ENCODE measurements around the gene OR7C2.
"Not testable (repeated sequence)": the region's sequence is repeated elsewhere in the genome, so short reads cannot be mapped to it uniquely, and the experiment has no call there.

OR7C2 gene

GRCh38 chr19:14941189-14941588 lies at the start of gene OR7C2:
OR7C2 (plus strand) TSS chr19:14941489; CDS start chr19:14941489, 0 bp downstream.
- DNase-seq, result no peak

- no peak for DNase-seq
Observed at GRCh38 chr19:14901675-14902260, 39.5 kb upstream of the OR7C2 start.

GRCh38 chr19:14906711-14907110 lies 34.6 kb upstream of the OR7C2 start:
- DNase-seq, result no peak

- no peak for DNase-seq
Observed at GRCh38 chr19:14915116-14915515, 26.2 kb upstream of the OR7C2 start.

GRCh38 chr19:14916848-14917247 lies 24.4 kb upstream of the OR7C2 start:
- DNase-seq, result peak in 1 of 2 experiments; percentile 6

GRCh38 chr19:14933506-14933905 lies 7.8 kb upstream of the OR7C2 start:
- DNase-seq, result no peak

- DNase-seq, result no peak
Observed at GRCh38 chr19:14940266-14940665, 1.0 kb upstream of the OR7C2 start.

- DNase-seq, result no peak
Observed at GRCh38 chr19:14943601-14944000, 2.3 kb downstream of the OR7C2 start.

- DNase-seq, result no peak
Observed at GRCh38 chr19:14944456-14944855, 3.2 kb downstream of the OR7C2 start.

GRCh38 chr19:14949413-14949812 lies 8.1 kb downstream of the OR7C2 start:
- DNase-seq, result not testable (repeated sequence)

GRCh38 chr19:14949876-14950275 lies 8.6 kb downstream of the OR7C2 start:
- no peak for DNase-seq

- DNase-seq, result no peak
Observed at GRCh38 chr19:14950421-14950820, 9.1 kb downstream of the OR7C2 start.

GRCh38 chr19:14952767-14953166 lies 11.5 kb downstream of the OR7C2 start:
- DNase-seq, result no peak

- DNase-seq, result no peak
Observed at GRCh38 chr19:14954071-14954655, 12.9 kb downstream of the OR7C2 start.

- no peak for DNase-seq
Observed at GRCh38 chr19:14957464-14957863, 16.2 kb downstream of the OR7C2 start.

GRCh38 chr19:14959263-14959662 lies 18.0 kb downstream of the OR7C2 start:
- DNase-seq, result no peak

- no peak for DNase-seq
Observed at GRCh38 chr19:14961956-14962685, 20.8 kb downstream of the OR7C2 start.

GRCh38 chr19:14968247-14968646 lies 27.0 kb downstream of the OR7C2 start:
- no peak for DNase-seq

- DNase-seq, result no peak
Observed at GRCh38 chr19:14971474-14971873, 30.2 kb downstream of the OR7C2 start.

- DNase-seq, result no peak
Observed at GRCh38 chr19:14972676-14973075, 31.4 kb downstream of the OR7C2 start.

GRCh38 chr19:14974488-14974887 lies 33.2 kb downstream of the OR7C2 start:
- no peak for DNase-seq

- DNase-seq, result no peak
Observed at GRCh38 chr19:14977128-14977527, 35.8 kb downstream of the OR7C2 start.

- no peak for DNase-seq
Observed at GRCh38 chr19:14978161-14978776, 37.0 kb downstream of the OR7C2 start.

All from SHP77 (cell line).